ENCODE data around the gene THAP3. TPM values are rescaled to one million over a fixed set of nuclear protein-coding genes. Genes with fewer than 3 reads are reported as not detected.

THAP3 gene
- total RNA-seq, 1 donor from 2014 or later = 13.5 TPM

- H3K9me3 Mint-ChIP-seq (ENCODE audit: unreplicated experiment) = no peaks in the 10 kb centered on the region
- peak within 1 kb of the TSS; percentile 88 for H3K4me3 Mint-ChIP-seq (ENCODE audit: unreplicated experiment)
- peaks cover 18% of the 10 kb centered on the region for H3K4me1 Mint-ChIP-seq (ENCODE audit: unreplicated experiment)
- no peaks in the 10 kb centered on the region for H3K36me3 Mint-ChIP-seq (ENCODE audit: low read depth, unreplicated experiment)
- DNase-seq (ENCODE audit: low spot score) = peak; percentile 72
- H3K27me3 Mint-ChIP-seq (ENCODE audit: unreplicated experiment) = peaks cover 11% of the 10 kb centered on the region
- no peak for TF ChIP-seq CTCF (IDR thresholded peaks at IDR 0.05; ENCODE audit: unreplicated experiment)
- H3K27ac Mint-ChIP-seq (ENCODE audit: unreplicated experiment) = peak within 1 kb of the TSS; percentile 96
These were observed 21.9 kb upstream of the THAP3 start, which contains the start of gene KLHL21 for GRCh38 chr1:6602669-6603237. Gene KLHL21 (minus strand): TSS chr1:6602869. CDS start chr1:6602817, 52 bp downstream.

- no peaks in the 10 kb centered on the region for H3K36me3 Mint-ChIP-seq (ENCODE audit: low read depth, unreplicated experiment)
- peak overlapping the region; percentile 96 for H3K27ac Mint-ChIP-seq (ENCODE audit: unreplicated experiment)
- peaks cover 11% of the 10 kb centered on the region for H3K27me3 Mint-ChIP-seq (ENCODE audit: unreplicated experiment)
- H3K4me1 Mint-ChIP-seq (ENCODE audit: unreplicated experiment) = peaks cover 18% of the 10 kb centered on the region
- peak; percentile 54 for DNase-seq (ENCODE audit: low spot score)
- no peak for TF ChIP-seq CTCF (IDR thresholded peaks at IDR 0.05; ENCODE audit: unreplicated experiment)
- peak overlapping the region; percentile 81 for H3K4me3 Mint-ChIP-seq (ENCODE audit: unreplicated experiment)
- no peaks in the 10 kb centered on the region for H3K9me3 Mint-ChIP-seq (ENCODE audit: unreplicated experiment)
These were observed 21.3 kb upstream of the THAP3 start for GRCh38 chr1:6603238-6603914.

- Mint-ChIP-seq H3K9me3 (ENCODE audit: unreplicated experiment) (no peaks in the 10 kb centered on the region), H3K4me3 (ENCODE audit: unreplicated experiment) (peak overlapping the region; percentile 81), H3K27ac (ENCODE audit: unreplicated experiment) (peak overlapping the region; percentile 96), H3K36me3 (ENCODE audit: low read depth, unreplicated experiment) (no peaks in the 10 kb centered on the region), H3K4me1 (ENCODE audit: unreplicated experiment) (peaks cover 18% of the 10 kb centered on the region), H3K27me3 (ENCODE audit: unreplicated experiment) (peaks cover 11% of the 10 kb centered on the region)
- peak; percentile 56 for DNase-seq (ENCODE audit: low spot score)
- no peak for TF ChIP-seq CTCF (IDR thresholded peaks at IDR 0.05; ENCODE audit: unreplicated experiment)
These were observed 20.6 kb upstream of the THAP3 start for GRCh38 chr1:6603915-6604558.

- Mint-ChIP-seq H3K27me3 (ENCODE audit: unreplicated experiment) (peaks cover 6% of the 10 kb centered on the region), H3K9me3 (ENCODE audit: unreplicated experiment) (no peaks in the 10 kb centered on the region), H3K4me1 (ENCODE audit: unreplicated experiment) (peaks cover 12% of the 10 kb centered on the region)
These were observed 11.9 kb upstream of the THAP3 start for GRCh38 chr1:6612641-6613360.

More at GRCh38 chr1:6612641-6613360, 11.9 kb upstream of the THAP3 start:
- DNase-seq (ENCODE audit: low spot score) = peak; percentile 36
- Mint-ChIP-seq H3K36me3 (ENCODE audit: low read depth, unreplicated experiment) (peaks cover 6% of the 10 kb centered on the region), H3K4me3 (ENCODE audit: unreplicated experiment) (peak overlapping the region; percentile 94), H3K27ac (ENCODE audit: unreplicated experiment) (peak overlapping the region; percentile 40)
- no peak for TF ChIP-seq CTCF (IDR thresholded peaks at IDR 0.05; ENCODE audit: unreplicated experiment)

Data from endothelial cell (in vitro differentiated cells).